Measurements from ENCODE around the gene PRR29. TPM values are rescaled to one million over a fixed set of nuclear protein-coding genes. Genes with fewer than 3 reads are reported as not detected.

PRR29 gene
- total and polyA plus RNA-seq, 2 donors (not counting 3 experiments of a cell fraction or from before 2014, with no cell fraction given) = 0.39 to 1.2 TPM

- intact Hi-C loops (cut with micrococcal nuclease) (no loop called here), dilution Hi-C loops (cut with MboI; ENCODE audit: extremely low pct_ligation_motif_present, low sequenced_read_pairs) (no loop called here)
- Histone ChIP-seq H3K27me3 (ENCODE audit: control insufficient read depth in 2 of 2, insufficient read depth in 2 of 2, low read length in 2 of 2) (peaks cover 2 to 6% of the 10 kb centered on the region in 2 experiments), H3K4me1 (ENCODE audit: control insufficient read depth, extremely low read depth, insufficient read depth, low read length) (peaks cover 10% of the 10 kb centered on the region), H3K27ac (ENCODE audit: insufficient read depth, low read depth, low read length) (no peak overlapping the region), H3K9me1 (replicated peaks; ENCODE audit: control insufficient read depth, extremely low read depth, insufficient read depth, low read length) (no peaks in the 10 kb centered on the region), H3K4me2 (ENCODE audit: insufficient read depth, low read length) (no peak overlapping the region), H4K20me1 (replicated peaks; ENCODE audit: control insufficient read depth, extremely low read depth, insufficient read depth, low read length) (no peaks in the 10 kb centered on the region), H3K9me3 (replicated peaks; ENCODE audit: control insufficient read depth, insufficient read depth, low read length) (no peaks in the 10 kb centered on the region), H2AFZ (ENCODE audit: low read depth, low read length) (no peak overlapping the region), H3K79me2 (ENCODE audit: control insufficient read depth, insufficient read depth, low read length) (no peaks in the 10 kb centered on the region), H3K9ac (replicated peaks; ENCODE audit: extremely low read depth, insufficient read depth, low read length) (no peak overlapping the region), H3K36me3 (ENCODE audit: control insufficient read depth in 2 of 2, extremely low read depth in 1 of 2, insufficient read depth in 2 of 2, low read length in 2 of 2) (no peaks in the 10 kb centered on the region), H3K4me3 (replicated peaks in 1 of 3; ENCODE audit: insufficient read depth in 1 of 3, low read depth in 1 of 3, low read length in 3 of 3) (no peak overlapping the region)
- TF ChIP-seq MAX (IDR thresholded peaks at IDR 0.05; ENCODE audit: insufficient read depth, insufficient read length) = no peak
- no peak for TF ChIP-seq CTCF (IDR thresholded peaks at IDR 0.05; ENCODE audit: extremely low read depth in 1 of 2, insufficient read depth in 1 of 2, low read depth in 1 of 2, low read length in 2 of 2)
- no peak for TF ChIP-seq POLR2AphosphoS5 (IDR thresholded peaks at IDR 0.05; ENCODE audit: insufficient read depth, low read depth, low read length)
- no peak for TF ChIP-seq FOS (IDR thresholded peaks at IDR 0.05; ENCODE audit: borderline replicate concordance, insufficient read depth, low read length)
- TF ChIP-seq GATA2 (IDR thresholded peaks at IDR 0.05; ENCODE audit: insufficient read depth, insufficient read length, low read depth, low read length) = no peak
- TF ChIP-seq EZH2 (IDR thresholded peaks at IDR 0.05; ENCODE audit: borderline replicate concordance, low read depth, low read length, severe bottlenecking) = no peak
- no peak for TF ChIP-seq JUN (IDR thresholded peaks at IDR 0.05; ENCODE audit: borderline replicate concordance, insufficient read depth, insufficient read length, low read depth)
- no peak for TF ChIP-seq POLR2A (IDR thresholded peaks at IDR 0.05; ENCODE audit: low read depth, low read length)
- TF ChIP-seq MYC (IDR thresholded peaks at IDR 0.05; ENCODE audit: low read depth, low read length) = no peak
- CTCF ChIA-PET = interaction anchor here (1.0 to 12.0 kb wide), 7 partner anchors 10 to 145 kb away, joined by 3 to 183 read pairs (median 4); partner anchors contain the start of genes GH1 and PRR29
- DNase-seq (ENCODE audit: low read depth, low spot score) (no peak), FAIRE-seq (no peak)
- no TSS peak for BruUV-seq (replicated peaks)
- POLR2A ChIA-PET = no interaction called here
Measured at GRCh38 chr17:63988741-63989621, 9.2 kb upstream of the PRR29 start.
